ENCODE measurements around the gene EME1. TPM values are rescaled to one million over a fixed set of nuclear protein-coding genes. Genes with fewer than 3 reads are reported as not detected.
"Not testable (repeated sequence)": the region's sequence is repeated elsewhere in the genome, so short reads cannot be mapped to it uniquely, and the experiment has no call there.

Gene EME1
- total RNA-seq, 1 donor from 2014 or later: 1.8 TPM

- peak within 1 kb of the TSS; percentile 87 for H3K27ac ChIP-seq
Measured at GRCh38 chr17:50425682-50426471, 52.8 kb downstream of the EME1 start, which contains the start of gene ACSF2. Gene ACSF2, plus strand, starts transcription at chr17:50426218. Its CDS starts 44 bp downstream, at chr17:50426262.

GRCh38 chr17:50426472-50426782 is 53.4 kb downstream of the EME1 start:
- intact Hi-C loops (cut with DNase I): no loop called here
- no peak for TF ChIP-seq CTCF (IDR thresholded peaks at IDR 0.05)
- Histone ChIP-seq H3K27me3 (ENCODE audit: low read depth) (no peaks in the 10 kb centered on the region), H3K4me1 (peaks cover 64% of the 10 kb centered on the region), H3K4me3 (peak overlapping the region; percentile 95), H3K9me3 (no peaks in the 10 kb centered on the region), H3K27ac (peak overlapping the region; percentile 87), H3K36me3 (no peaks in the 10 kb centered on the region)
- DNase-seq: no peak
- peak; percentile 0 to 1 for ATAC-seq

More at GRCh38 chr17:50425682-50426471, 52.8 kb downstream of the EME1 start, which contains the start of gene ACSF2:
- intact Hi-C loops (cut with DNase I): no loop called here
- TF ChIP-seq CTCF (IDR thresholded peaks at IDR 0.05): no peak
- Histone ChIP-seq H3K27me3 (ENCODE audit: low read depth) (no peaks in the 10 kb centered on the region), H3K4me1 (peaks cover 69% of the 10 kb centered on the region), H3K36me3 (no peaks in the 10 kb centered on the region), H3K4me3 (peak within 1 kb of the TSS; percentile 95), H3K9me3 (no peaks in the 10 kb centered on the region)
- DNase-seq (peak; percentile 85), ATAC-seq (peak; percentile 92 to 94)

- intact Hi-C loops (cut with DNase I): no loop called here
- Histone ChIP-seq H3K27ac (peak overlapping the region; percentile 87), H3K27me3 (ENCODE audit: low read depth) (no peaks in the 10 kb centered on the region), H3K9me3 (no peaks in the 10 kb centered on the region), H3K36me3 (no peaks in the 10 kb centered on the region), H3K4me3 (peak overlapping the region; percentile 95), H3K4me1 (peaks cover 59% of the 10 kb centered on the region)
- DNase-seq (no peak), ATAC-seq (peak; percentile 72 to 79)
- TF ChIP-seq CTCF (IDR thresholded peaks at IDR 0.05): no peak
Measured at GRCh38 chr17:50426814-50427787, 54.1 kb downstream of the EME1 start.

- H3K27ac ChIP-seq: peak overlapping the region; percentile 87
- intact Hi-C loops (cut with DNase I); H3K4me3 ChIP-seq: not testable (repeated sequence)
Measured at GRCh38 chr17:50428126-50428525, 55.1 kb downstream of the EME1 start.

DNA sequence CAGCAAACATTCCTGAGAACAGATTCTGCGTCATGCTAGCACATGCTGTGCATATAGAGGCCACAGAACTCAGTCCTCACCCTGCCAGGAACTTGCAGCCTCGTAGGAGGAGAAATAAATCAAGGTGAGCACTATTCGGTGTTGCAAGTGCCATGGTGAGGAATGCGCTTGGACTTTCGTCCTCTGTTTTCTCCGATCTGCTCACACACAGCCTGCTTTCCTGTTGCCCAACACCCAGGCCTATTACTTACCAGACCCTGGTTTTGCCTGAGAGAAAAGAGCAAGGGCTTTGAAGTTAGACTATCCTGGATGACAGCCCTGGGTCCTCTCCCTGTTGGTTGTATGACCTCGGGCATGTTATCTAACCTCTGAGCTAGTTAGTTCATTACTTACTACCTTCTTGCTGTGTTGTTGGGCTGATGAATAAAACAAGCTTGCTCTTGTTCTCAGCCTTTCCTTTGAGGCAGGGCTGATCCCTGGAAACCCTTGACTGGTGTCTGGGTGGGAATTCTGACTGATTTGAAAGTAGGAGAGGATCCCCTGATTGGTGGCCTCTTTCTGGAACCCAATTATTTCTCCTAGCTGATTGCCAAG is 55.9 kb downstream of the EME1 start:
- intact Hi-C loops (cut with DNase I): no loop called here
- Histone ChIP-seq H3K27me3 (ENCODE audit: low read depth) (no peaks in the 10 kb centered on the region), H3K9me3 (no peaks in the 10 kb centered on the region), H3K4me3 (no peak overlapping the region), H3K36me3 (no peaks in the 10 kb centered on the region), H3K4me1 (peaks cover 54% of the 10 kb centered on the region), H3K27ac (peak overlapping the region; percentile 87)
- no peak for TF ChIP-seq CTCF (IDR thresholded peaks at IDR 0.05)
- ATAC-seq: peak; percentile 23 to 59
- no peak for DNase-seq

More at GRCh38 chr17:50428126-50428525, 55.1 kb downstream of the EME1 start:
- H3K27me3 ChIP-seq (ENCODE audit: low read depth); H3K36me3 ChIP-seq; H3K9me3 ChIP-seq; DNase-seq; ATAC-seq: not testable (repeated sequence)
- H3K4me1 ChIP-seq: peaks cover 59% of the 10 kb centered on the region
